Ishikawa (cell line): ENCODE results near the gene ST3GAL3.

Source experiments
- CREB1 ChIP-seq: IDR thresholded peaks from 2 replicates; pipeline ENCODE4 v1.6.1; 2012; ENCODE audit warnings: low read depth
- EP300 ChIP-seq: IDR thresholded peaks from 2 replicates; pipeline ENCODE4 v1.6.1; 2012; ENCODE audit warnings: borderline replicate concordance
- REST ChIP-seq: IDR thresholded peaks from 2 replicates; pipeline ENCODE4 v1.6.1; 2012; ENCODE audit warnings: low read depth, mild to moderate bottlenecking
- TCF12 ChIP-seq: IDR thresholded peaks from 2 replicates; pipeline ENCODE4 v1.6.1; 2012; ENCODE audit warnings: low read depth
- YY1 ChIP-seq: IDR thresholded peaks from 2 replicates; pipeline ENCODE4 v1.6.1; 2012; ENCODE audit warnings: low read depth

- TF ChIP-seq EP300: no peak
- TF ChIP-seq CREB1: no peak
- TF ChIP-seq YY1: no peak
- no peak for TF ChIP-seq TCF12
- TF ChIP-seq REST: no peak
Measured at GRCh38 chr1:43678940-43679339, 28.4 kb upstream of the ST3GAL3 start.
